Measurements from ENCODE around the gene FRS3. TPM values are rescaled to one million over a fixed set of nuclear protein-coding genes. Genes with fewer than 3 reads are reported as not detected.

Gene FRS3
- total RNA-seq, 1 donor from 2014 or later = 3.5 TPM

- DNase-seq (ENCODE audit: low read depth) = no peak
Observed at GRCh38 chr6:41791984-41792383, 12.3 kb upstream of the FRS3 start.

DNA sequence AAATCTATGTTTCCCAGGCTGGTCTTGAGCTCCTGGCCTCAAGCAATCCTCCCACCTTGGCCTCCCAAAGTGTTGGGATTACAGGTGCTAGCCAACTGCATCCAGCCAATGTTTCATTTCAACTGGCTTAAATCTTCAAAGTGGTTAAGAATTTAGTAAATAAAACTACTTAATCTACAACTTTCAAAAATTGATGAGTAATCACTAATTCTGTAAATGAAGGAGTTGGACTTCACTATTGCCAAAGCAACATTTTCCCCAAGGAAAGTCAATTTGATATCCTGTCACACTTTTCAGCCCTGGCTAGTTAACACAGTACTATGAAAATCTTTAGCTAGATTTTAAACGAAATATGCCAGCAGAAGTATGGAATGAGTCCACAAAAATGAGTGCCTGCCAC, 11.6 kb upstream of the FRS3 start:
- no peak for DNase-seq (ENCODE audit: low read depth)

DNA sequence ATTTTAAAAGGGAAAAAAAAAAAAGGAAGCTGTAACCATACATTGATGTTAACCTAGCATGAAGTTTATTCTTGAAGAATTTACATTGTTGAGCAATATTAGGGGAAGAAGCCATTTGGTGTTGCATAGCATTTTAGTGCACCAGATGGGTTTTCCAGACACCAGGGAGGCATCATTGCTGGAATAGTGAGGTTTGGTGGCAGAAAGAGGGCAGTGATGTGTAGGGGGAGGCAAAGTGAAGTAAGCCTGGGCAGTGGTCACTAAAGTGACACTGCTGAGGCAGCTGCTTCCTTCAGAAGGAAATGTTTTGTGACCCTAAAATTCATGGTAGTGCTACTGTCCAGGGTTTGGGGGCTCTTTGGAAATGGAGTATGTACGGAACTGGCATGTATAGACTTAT, 10.3 kb upstream of the FRS3 start:
- no peak for DNase-seq (ENCODE audit: low read depth)

DNA sequence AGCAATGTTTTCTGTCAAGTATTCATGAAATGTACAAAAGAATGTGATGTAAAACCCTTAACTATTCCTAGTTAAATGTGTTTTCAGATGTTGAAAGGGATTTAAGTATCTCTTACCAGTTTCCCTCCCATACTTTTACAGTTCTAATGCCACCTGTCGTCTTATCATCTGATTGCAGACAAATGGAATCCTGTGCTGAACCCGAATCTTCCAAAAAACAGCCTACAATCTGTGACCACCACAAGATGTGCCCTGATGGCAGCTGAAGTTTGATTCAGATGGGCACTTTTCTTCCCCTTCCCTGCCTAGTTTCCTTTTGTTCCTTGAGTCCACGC, 9.7 kb upstream of the FRS3 start:
- no peak for DNase-seq (ENCODE audit: low read depth)

DNA sequence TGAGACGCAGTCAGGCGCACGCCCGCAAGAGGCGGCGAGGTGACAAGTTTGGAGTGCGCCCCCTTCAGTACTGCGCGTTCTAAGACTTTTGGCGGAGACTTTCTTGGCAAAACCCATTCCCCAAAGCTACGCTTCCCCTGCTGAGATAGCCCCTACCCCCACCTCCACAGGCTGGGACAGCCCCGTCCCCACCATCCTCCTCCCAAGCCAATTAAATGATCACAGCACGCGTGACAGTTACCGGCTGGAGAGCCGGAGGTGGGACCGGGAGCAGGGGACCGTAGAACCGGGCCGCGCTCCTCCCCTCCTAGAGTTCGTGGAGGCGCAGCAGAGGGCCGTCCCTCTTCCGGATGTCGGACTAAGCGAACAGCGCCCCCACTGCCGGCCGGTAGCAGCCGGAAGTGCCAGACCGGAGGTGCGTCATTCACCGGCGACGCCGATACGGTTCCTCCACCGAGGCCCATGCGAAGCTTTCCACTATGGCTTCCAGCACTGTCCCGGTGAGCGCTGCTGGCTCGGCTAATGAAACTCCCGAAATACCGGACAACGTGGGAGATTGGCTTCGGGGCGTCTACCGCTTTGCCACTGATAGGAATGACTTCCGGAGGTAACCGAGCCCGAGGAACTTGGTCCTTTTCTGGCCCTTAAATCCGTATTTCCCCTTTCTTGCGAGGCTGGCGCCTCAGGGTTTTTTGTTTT, 7.7 kb upstream of the FRS3 start, which contains the start of gene TOMM6:
TSS of gene TOMM6 (plus strand) at position 476 of the 699 bp plus-strand sequence. CDS start at position 480, 4 bp downstream.
- DNase-seq (ENCODE audit: low read depth) = peak; percentile 95

DNA sequence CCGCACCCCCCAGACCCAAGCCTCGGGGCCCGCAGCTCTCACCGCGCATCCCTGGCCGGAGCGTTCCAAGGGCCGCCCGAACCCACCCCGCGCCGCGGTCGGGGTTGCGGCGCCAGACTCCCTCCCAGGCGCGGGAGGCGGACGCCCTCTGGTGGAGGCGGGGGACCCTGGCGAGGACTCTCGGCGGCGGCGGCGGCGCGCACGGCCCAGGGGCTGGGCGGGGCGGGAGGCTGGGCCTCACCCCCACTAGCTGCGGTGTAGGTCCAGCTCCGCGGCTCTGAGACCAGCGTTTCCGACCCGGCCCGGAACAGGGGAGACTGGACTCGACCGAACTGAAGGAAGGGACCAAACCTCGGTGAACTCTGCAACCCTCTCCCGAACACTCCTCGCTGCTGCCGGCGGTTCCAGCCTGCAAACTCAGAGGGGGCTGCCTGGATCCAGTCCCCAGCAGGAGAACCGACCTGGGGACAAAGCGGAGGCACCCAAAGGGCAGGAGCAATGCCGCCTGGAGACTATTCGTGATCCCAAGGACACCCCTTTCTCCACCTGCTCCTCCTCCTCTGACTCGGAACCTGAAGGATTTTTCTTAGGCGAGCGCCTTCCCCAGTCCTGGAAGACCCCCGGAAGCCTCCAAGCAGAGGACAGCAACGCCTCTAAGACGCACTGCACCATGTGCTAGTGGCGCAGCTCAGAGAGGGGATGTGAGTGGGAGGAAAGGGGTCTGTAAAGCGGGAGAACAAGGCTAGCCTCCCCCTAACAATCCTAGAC, 6.9 kb upstream of the FRS3 start:
- peak; percentile 85 for DNase-seq (ENCODE audit: low read depth)

- peak; percentile 35 for DNase-seq (ENCODE audit: low read depth)
Observed at GRCh38 chr6:41785689-41786450, 6.2 kb upstream of the FRS3 start.

GRCh38 chr6:41785254-41785653, 5.6 kb upstream of the FRS3 start:
- DNase-seq (ENCODE audit: low read depth) = no peak

GRCh38 chr6:41784581-41785171, 5.0 kb upstream of the FRS3 start:
- no peak for DNase-seq (ENCODE audit: low read depth)

DNA sequence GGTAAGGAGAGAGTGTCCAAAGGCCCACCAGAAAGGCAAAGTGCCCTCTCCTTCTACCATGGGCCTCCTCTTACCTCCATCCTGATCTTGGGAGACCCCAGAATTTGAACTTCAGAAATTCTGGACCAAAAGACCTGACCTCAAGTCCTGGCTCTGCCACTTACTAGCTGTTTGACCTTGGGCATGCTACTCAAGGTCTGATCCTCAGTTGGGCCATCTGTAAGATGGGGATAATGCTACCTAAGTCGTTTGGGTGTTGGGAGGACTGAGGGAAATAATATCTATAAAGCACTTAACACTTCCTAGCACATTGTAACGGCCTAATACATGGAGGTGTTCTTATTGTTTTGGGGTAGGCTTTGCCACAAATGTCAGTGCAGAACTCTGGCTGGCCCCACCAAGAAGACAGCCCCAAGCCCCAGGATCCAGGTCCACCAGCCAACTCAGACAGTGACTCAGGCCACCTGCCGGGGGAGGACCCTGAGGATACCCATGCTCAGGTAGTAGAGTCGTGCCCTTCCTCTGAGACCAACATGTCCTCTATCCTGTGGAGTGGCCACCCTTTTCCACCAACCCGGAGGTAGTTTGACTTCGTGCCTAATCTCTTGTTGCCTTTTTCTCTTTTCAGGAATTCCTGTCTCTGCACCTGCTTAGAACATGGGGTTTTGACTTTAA, 3.5 kb upstream of the FRS3 start:
- no peak for DNase-seq (ENCODE audit: low read depth)

DNA sequence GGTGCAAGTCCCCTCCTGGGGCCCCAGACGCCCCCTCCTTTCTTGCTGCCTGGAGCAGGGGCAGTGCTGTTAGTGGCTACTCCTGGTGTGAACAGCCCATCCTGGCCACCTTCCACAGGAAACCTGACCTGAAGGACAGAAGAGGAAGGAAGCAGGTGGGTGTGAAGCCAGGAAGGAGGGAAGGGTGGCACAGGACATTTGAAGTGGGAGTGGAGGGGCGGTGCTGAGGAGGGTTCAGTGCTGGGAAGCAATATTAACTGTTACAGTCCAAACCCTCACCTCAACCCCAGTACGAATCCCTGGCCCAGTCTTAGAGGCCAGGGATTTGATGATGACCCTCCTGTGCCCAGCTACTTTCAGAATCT, 1.6 kb upstream of the FRS3 start:
- DNase-seq (ENCODE audit: low read depth) = no peak

- peak; percentile 38 for DNase-seq (ENCODE audit: low read depth)
Observed at GRCh38 chr6:41780551-41781365, 1.1 kb upstream of the FRS3 start, which contains the start of gene PRICKLE4. Gene PRICKLE4 (plus strand): TSS chr6:41780782. CDS start chr6:41783474, 2,692 bp downstream.

GRCh38 chr6:41779336-41779735, 364 bp downstream of the FRS3 start:
- DNase-seq (ENCODE audit: low read depth) = peak; percentile 11

DNA sequence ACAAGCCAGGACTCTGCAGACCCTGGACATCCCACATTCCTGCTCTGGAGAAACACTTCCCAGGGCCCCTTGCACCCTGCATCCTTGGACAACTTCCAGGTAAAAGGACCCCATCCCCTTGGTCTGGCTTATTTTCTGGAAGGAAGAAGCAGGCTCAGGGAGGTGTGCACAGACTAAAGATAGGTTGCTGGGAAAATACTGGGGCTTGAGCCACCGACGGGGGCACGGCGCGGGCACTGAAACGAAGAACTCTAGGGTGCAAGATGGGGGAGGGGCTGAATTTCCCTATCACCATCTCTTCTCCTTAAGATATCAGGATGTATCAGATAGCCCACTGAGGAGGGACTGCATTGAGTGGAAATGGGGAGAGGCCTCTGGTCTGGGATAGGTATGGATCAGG, 805 bp downstream of the FRS3 start:
- no peak for DNase-seq (ENCODE audit: low read depth)

DNA sequence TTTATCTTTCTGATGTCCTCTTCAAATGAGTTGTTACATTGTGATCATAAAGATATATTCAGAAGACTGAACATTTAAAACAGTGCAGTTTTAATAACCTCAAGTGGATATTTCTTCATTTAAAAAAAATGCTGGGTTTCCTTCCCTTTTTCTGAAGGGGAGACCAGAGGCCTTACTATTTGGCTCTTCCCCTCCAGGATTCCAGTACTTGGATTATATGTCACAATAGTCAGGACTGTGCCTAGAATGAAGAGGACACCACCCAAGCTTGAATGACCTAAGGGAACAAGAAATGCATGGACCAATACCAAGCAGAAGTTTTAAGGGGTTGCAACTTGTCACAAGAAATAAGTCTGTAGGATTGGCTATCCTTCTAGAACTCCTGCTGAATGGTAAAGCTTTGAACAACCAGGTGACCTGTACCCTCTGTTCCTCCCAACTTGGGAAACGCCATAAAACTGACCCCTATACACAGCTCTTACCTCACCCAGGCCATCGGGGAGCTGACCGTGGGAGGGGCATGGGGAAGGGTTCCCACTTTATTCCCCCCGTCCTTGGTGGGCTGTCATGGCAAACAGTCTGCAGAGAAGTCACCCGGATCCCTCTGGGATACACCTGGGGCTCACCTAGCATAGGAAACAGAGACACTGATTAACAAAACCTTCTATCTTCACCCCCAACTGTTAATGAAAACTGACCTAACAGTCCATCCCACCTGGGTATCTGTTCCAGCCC, 2.0 kb downstream of the FRS3 start:
- DNase-seq (ENCODE audit: low read depth) = no peak

GRCh38 chr6:41775293-41775882, 4.3 kb downstream of the FRS3 start:
- DNase-seq (ENCODE audit: low read depth) = no peak

DNA sequence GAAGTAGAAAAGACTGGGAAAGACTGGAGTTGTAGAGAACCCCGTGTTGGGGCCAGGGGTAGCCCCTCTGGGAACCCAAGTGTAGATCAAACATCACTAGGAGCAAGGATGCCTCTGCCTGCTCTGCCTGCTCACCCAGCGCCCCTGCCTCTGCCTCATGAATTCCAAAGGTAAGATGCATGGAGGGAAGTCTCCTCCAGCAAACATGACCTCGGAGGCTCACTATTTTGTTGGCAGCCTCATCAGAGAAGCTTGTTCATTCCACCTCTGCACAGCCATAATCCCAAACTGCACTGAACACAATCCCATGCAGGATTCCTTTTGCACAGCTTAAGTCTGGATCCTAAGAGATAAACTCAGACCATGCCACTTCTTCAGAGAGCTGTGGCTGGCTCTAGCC, 4.9 kb downstream of the FRS3 start:
- DNase-seq (ENCODE audit: low read depth) = no peak

GRCh38 chr6:41771058-41771983, 8.4 kb downstream of the FRS3 start:
- DNase-seq (ENCODE audit: low read depth) = no peak
